NCI-H748 (cell line): ENCODE results near the gene PXYLP1.

ENCODE experiments used
- DNase-seq: peaks from one replicate; lab custom pipeline; 2025; ENCODE audit not compliant: unreplicated experiment; lab: John Stamatoyannopoulos, UW

Gene PXYLP1

GRCh38 chr3:141342386-141342785, 110.8 kb downstream of the PXYLP1 start:
- no peak for DNase-seq

- no peak for DNase-seq
Observed at GRCh38 chr3:141343077-141343476, 111.5 kb downstream of the PXYLP1 start.

- DNase-seq, result no peak
Observed at GRCh38 chr3:141343865-141344271, 112.2 kb downstream of the PXYLP1 start.
